C4-2B (cell line): ENCODE data around the gene SHROOM2.

Experiments
- ZFX ChIP-seq: fragments of 450-650 bp; IDR thresholded peaks from 2 replicates; pipeline ENCODE4 v1.6.1; 2017
- TF ChIP-seq, protein P1 (sequence below): fragments of 450-650 bp; conservative IDR thresholded peaks from 2 replicates; pipeline ENCODE4 v1.5.1; 2017; ENCODE audit warnings: mild to moderate bottlenecking

DNA sequence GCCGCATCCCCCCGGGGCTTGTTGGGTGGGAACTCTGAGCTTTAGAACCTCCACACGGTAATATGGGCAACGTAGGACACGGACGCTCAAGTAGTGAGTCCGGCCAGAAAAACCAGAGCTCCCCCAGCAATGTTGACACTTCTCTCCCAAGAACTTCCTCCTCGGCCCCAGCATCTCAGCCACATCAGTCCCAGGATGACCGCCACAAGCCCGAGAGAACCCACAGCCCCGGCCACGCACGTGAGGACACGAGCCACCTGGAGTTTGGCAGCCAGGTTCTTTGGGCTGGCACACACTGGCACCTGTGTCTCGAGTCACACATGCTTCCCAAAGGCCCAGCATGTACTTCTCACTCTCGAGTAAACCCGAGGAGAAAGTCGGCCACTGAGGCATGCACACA is 197.2 kb downstream of the SHROOM2 start:
- TF ChIP-seq, protein P1, sequence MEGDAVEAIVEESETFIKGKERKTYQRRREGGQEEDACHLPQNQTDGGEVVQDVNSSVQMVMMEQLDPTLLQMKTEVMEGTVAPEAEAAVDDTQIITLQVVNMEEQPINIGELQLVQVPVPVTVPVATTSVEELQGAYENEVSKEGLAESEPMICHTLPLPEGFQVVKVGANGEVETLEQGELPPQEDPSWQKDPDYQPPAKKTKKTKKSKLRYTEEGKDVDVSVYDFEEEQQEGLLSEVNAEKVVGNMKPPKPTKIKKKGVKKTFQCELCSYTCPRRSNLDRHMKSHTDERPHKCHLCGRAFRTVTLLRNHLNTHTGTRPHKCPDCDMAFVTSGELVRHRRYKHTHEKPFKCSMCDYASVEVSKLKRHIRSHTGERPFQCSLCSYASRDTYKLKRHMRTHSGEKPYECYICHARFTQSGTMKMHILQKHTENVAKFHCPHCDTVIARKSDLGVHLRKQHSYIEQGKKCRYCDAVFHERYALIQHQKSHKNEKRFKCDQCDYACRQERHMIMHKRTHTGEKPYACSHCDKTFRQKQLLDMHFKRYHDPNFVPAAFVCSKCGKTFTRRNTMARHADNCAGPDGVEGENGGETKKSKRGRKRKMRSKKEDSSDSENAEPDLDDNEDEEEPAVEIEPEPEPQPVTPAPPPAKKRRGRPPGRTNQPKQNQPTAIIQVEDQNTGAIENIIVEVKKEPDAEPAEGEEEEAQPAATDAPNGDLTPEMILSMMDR: no peak
- no peak for TF ChIP-seq ZFX
